Neuronal stem cell (in vitro differentiated cells): Measurements from ENCODE around the gene PKLR.

ENCODE experiments used
- DNase-seq: peaks from one replicate; pipeline ENCODE4 v3.0.0-alpha.2; 2013; ENCODE audit warnings: low spot score
- H2AFZ ChIP-seq: one replicate; pipeline ENCODE4 v1.6.1; 2013; ENCODE audit warnings: mild to moderate bottlenecking, low read length, inconsistent platforms
- H2AK5ac ChIP-seq: 2 replicates; pipeline ENCODE4 v1.6.1; 2013; ENCODE audit warnings: low read depth, mild to moderate bottlenecking, inconsistent platforms, low read length, moderate library complexity, mixed read lengths
- H2BK120ac ChIP-seq: 2 replicates; pipeline ENCODE4 v1.6.1; 2013; ENCODE audit warnings: low read depth, mild to moderate bottlenecking, inconsistent platforms, low read length, moderate library complexity, mixed read lengths
- H2BK12ac ChIP-seq: one replicate; pipeline ENCODE4 v1.6.1; 2013; ENCODE audit warnings: low read length, inconsistent platforms
- H2BK15ac ChIP-seq: 2 replicates; pipeline ENCODE4 v1.6.1; 2013; ENCODE audit warnings: mild to moderate bottlenecking, low read length, inconsistent platforms, mixed read lengths
- H2BK5ac ChIP-seq: one replicate; pipeline ENCODE4 v1.6.1; 2013; ENCODE audit warnings: inconsistent platforms, mild to moderate bottlenecking, low read length, moderate library complexity
- H3K14ac ChIP-seq: one replicate; pipeline ENCODE4 v1.6.1; 2013; ENCODE audit warnings: low read length, inconsistent platforms
- H3K18ac ChIP-seq: 2 replicates; pipeline ENCODE4 v1.6.1; 2013; ENCODE audit warnings: low read length, inconsistent platforms
- H3K23ac ChIP-seq: 2 replicates; pipeline ENCODE4 v1.6.1; 2013; ENCODE audit warnings: low read depth, mild to moderate bottlenecking, mixed read lengths, low read length, inconsistent platforms; ENCODE audit not compliant: poor library complexity
- H3K27ac ChIP-seq: replicated peaks from 3 replicates; pipeline ENCODE4 v1.5.1; 2013; ENCODE audit warnings: low read length, inconsistent platforms
- H3K27me3 ChIP-seq, 3 experiments: 2 replicates each; pipeline ENCODE4 v1.6.1; 2013; ENCODE audit warnings: low read length in 3 of 3, mild to moderate bottlenecking in 2 of 3, inconsistent platforms in 1 of 3, low read depth in 1 of 3, mixed read lengths in 1 of 3, moderate library complexity in 1 of 3; ENCODE audit not compliant: control insufficient read depth in 3 of 3, insufficient read depth in 3 of 3
- H3K36me3 ChIP-seq, 2 donors: replicated peaks in 1 of 2; 2 replicates each; pipeline ENCODE4 v1.6.1; 2013; ENCODE audit warnings: low read length in 2 of 2; ENCODE audit not compliant: control insufficient read depth in 2 of 2, insufficient read depth in 2 of 2
- H3K4ac ChIP-seq: 2 replicates; pipeline ENCODE4 v1.6.1; 2013; ENCODE audit warnings: inconsistent platforms, mild to moderate bottlenecking, low read length, moderate library complexity
- H3K4me1 ChIP-seq, 2 donors: 1 replicate in 1 of 2; 2 replicates in 1 of 2; pipeline ENCODE4 v1.6.1; 2013; ENCODE audit warnings: low read length in 2 of 2, low read depth in 1 of 2; ENCODE audit not compliant: control insufficient read depth in 2 of 2, insufficient read depth in 1 of 2
- H3K4me2 ChIP-seq: one replicate; pipeline ENCODE4 v1.6.1; 2013; ENCODE audit warnings: mild to moderate bottlenecking, low read length, inconsistent platforms; ENCODE audit not compliant: insufficient read depth, poor library complexity, severe bottlenecking
- H3K4me3 ChIP-seq, 2 donors: 2 replicates each; pipeline ENCODE4 v1.5.1; 2013; ENCODE audit warnings: low read length in 2 of 2, mild to moderate bottlenecking in 2 of 2, inconsistent platforms in 1 of 2, moderate library complexity in 1 of 2
- H3K79me1 ChIP-seq: one replicate; pipeline ENCODE4 v1.6.1; 2013; ENCODE audit warnings: low read depth, mild to moderate bottlenecking, inconsistent platforms, low read length, moderate library complexity
- H3K9ac ChIP-seq: one replicate; pipeline ENCODE4 v1.6.1; 2013; ENCODE audit warnings: mild to moderate bottlenecking, low read depth, low read length, inconsistent platforms; ENCODE audit not compliant: poor library complexity
- H3K9me3 ChIP-seq, 2 donors: replicated peaks in 1 of 2; 2 replicates each; pipeline versions ENCODE3 to v1.6.1; 2013; ENCODE audit warnings: low read length in 2 of 2, mild to moderate bottlenecking in 2 of 2, inconsistent platforms in 1 of 2, low read depth in 1 of 2, mixed read lengths in 1 of 2, moderate library complexity in 1 of 2; ENCODE audit not compliant: control insufficient read depth in 2 of 2, insufficient read depth in 1 of 2
- H4K8ac ChIP-seq: one replicate; pipeline ENCODE4 v1.6.1; 2013; ENCODE audit warnings: low read depth, mild to moderate bottlenecking, inconsistent platforms, low read length, moderate library complexity
- H4K91ac ChIP-seq: one replicate; pipeline ENCODE4 v1.6.1; 2013; ENCODE audit warnings: low read length, low read depth, mild to moderate bottlenecking, inconsistent platforms; ENCODE audit not compliant: poor library complexity
- WGBS, 2 donors: extraction: QIAGEN DNeasy Blood & Tissue Kit; methylation state at CpG; one replicate each; pipeline ENCODE4 v1.1.7; 2013; ENCODE audit warnings: missing lambda C conversion rate in 2 of 2, mixed read lengths in 1 of 2; ENCODE audit not compliant: insufficient read length in 2 of 2, insufficient replicate concordance in 1 of 2; ENCODE audit errors: extremely low coverage in 2 of 2; 5-methylcytosine and 5-hydroxymethylcytosine counted together

Gene PKLR

DNA sequence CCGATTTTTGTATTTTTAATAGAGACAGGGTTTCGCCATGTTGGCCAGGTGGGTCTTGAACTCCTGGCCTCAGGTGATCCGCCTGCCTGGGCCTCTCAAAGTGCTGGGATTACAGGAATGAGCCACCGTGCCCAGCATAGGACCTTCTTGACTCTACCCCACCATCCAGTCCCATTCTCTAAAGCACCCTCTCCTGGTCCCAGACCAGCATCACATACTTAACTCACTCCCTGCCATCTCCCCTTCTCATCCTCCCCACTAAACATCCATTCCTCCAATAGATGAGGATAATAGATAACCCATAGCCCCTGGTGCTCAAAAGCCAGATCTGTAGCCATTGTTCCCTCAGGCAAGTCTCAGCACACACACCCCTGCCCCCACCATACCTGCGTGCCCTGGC is 48.0 kb downstream of the PKLR start:
- Histone ChIP-seq H3K23ac (no peak overlapping the region), H3K4me2 (no peak overlapping the region), H3K4me1 (peaks cover 24 to 29% of the 10 kb centered on the region in 2 donors), H3K79me1 (peaks cover 15% of the 10 kb centered on the region), H2BK12ac (no peak overlapping the region), H3K9ac (peak overlapping the region; percentile 72), H3K27me3 (no peaks in the 10 kb centered on the region), H3K36me3 (peaks cover 7 to 50% of the 10 kb centered on the region in 2 donors), H2BK5ac (peak overlapping the region; percentile 79), H4K91ac (peak overlapping the region; percentile 39), H3K18ac (peak overlapping the region; percentile 16), H3K9me3 (no peaks in the 10 kb centered on the region), H3K4ac (no peak overlapping the region), H3K14ac (no peak overlapping the region), H2BK15ac (no peak overlapping the region), H2BK120ac (no peak overlapping the region), H2AK5ac (no peak overlapping the region), H2AFZ (no peak overlapping the region), H4K8ac (no peak overlapping the region), H3K4me3 (peak overlapping the region in 1 of 2 donors; percentile 70), H3K27ac (peak overlapping the region; percentile 10)
- no peak for DNase-seq
- WGBS, 2 donors = no CpG with 5 or more reads among the region's 5 CpGs

DNA sequence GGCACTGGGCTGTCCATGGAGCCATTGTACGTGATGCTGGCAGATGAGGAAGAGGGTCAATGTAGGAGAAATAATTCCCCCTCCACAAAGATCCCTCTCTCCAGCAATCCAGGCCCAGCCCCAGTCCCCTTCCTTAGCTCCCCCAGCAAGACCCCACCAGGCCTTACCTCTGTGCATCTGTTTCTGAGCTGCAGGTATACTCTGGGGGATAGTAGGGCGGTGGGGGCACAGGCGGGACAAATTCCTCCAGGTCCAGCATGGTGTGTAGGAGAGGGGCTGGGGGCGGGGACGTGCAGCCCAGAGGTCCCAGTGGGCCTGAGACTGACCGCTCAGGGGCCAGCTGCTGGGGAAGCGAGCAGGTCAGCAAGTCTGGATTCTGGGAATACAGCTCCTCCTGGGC is 49.7 kb downstream of the PKLR start:
- H3K36me3 ChIP-seq = peaks cover 15 to 55% of the 10 kb centered on the region in 2 donors
- H3K4me3 ChIP-seq = no peak overlapping the region
- no peak overlapping the region for H2AFZ ChIP-seq
- H3K4ac ChIP-seq = no peak overlapping the region
- H3K27me3 ChIP-seq = no peaks in the 10 kb centered on the region
- no peak overlapping the region for H2BK15ac ChIP-seq
- H4K91ac ChIP-seq = no peak overlapping the region
- H2BK12ac ChIP-seq = no peak overlapping the region
- no CpG with 5 or more reads among the region's 7 CpGs for WGBS, 2 donors
- H2AK5ac ChIP-seq = no peak overlapping the region
- H3K27ac ChIP-seq = no peak overlapping the region
- no peak overlapping the region for H3K9ac ChIP-seq
- H3K14ac ChIP-seq = no peak overlapping the region
- no peak overlapping the region for H4K8ac ChIP-seq
- H3K4me2 ChIP-seq = no peak overlapping the region
- DNase-seq = no peak
- H3K79me1 ChIP-seq = peaks cover 15% of the 10 kb centered on the region
- H3K9me3 ChIP-seq = no peaks in the 10 kb centered on the region
- H2BK120ac ChIP-seq = no peak overlapping the region
- no peak overlapping the region for H3K23ac ChIP-seq
- H3K18ac ChIP-seq = no peak overlapping the region
- no peak overlapping the region for H2BK5ac ChIP-seq
- H3K4me1 ChIP-seq = peaks cover 24 to 29% of the 10 kb centered on the region in 2 donors

DNA sequence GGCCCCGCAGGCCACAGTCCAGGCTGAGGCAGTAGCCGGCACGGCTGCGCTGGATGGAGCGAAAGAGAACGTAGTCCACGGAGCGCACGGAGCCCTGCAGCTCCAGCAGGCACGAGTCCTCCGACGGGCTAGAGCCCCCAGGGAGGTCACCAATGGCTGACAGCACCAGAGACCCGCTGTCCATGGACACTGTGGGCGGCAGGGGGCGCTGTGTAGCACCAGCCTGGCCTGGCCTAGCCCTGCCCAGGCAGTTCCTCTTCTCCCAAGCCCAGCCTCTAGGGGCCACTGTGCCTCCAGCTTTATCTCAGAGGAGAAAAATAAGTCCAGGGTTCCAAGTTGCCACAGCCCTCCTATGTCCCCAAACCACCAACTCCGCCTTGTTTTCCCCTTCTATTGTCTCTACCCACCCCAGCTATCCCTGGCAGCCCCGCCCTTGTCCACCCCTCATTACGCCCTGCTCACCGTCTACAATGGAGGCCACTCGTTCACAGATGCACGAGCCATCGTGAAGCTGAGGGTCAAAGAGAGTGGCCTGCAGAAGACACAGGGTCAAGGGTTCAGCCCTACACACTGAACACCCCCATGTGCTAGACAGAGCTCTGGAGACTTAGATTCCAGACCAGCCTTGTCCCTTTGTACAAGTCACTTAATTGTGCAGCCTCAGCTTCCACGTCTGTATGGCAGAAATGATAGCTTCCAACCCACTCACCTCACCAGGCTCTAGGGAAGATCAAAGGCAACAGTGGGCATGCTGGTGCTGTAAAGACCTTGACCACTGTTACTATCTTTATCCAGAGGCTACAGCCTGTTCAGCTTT is 50.4 kb downstream of the PKLR start:
- Histone ChIP-seq H2BK120ac (no peak overlapping the region), H3K23ac (no peak overlapping the region), H3K79me1 (peaks cover 15% of the 10 kb centered on the region), H2BK15ac (peak overlapping the region; percentile 70), H3K4ac (no peak overlapping the region), H2AFZ (no peak overlapping the region), H3K4me3 (peak overlapping the region in 1 of 2 donors; percentile 75), H2BK5ac (no peak overlapping the region), H2AK5ac (peak overlapping the region; percentile 82), H3K27ac (no peak overlapping the region), H3K27me3 (no peaks in the 10 kb centered on the region), H4K8ac (no peak overlapping the region), H2BK12ac (no peak overlapping the region), H3K4me2 (peak overlapping the region; percentile 59), H3K18ac (peak overlapping the region; percentile 89), H4K91ac (no peak overlapping the region), H3K9me3 (no peaks in the 10 kb centered on the region), H3K36me3 (peaks cover 16 to 52% of the 10 kb centered on the region in 2 donors), H3K9ac (peak overlapping the region; percentile 75), H3K4me1 (peaks cover 24 to 26% of the 10 kb centered on the region in 2 donors), H3K14ac (no peak overlapping the region)
- no CpG with 5 or more reads among the region's 23 CpGs for WGBS, 2 donors
- DNase-seq = peak; percentile 95

DNA sequence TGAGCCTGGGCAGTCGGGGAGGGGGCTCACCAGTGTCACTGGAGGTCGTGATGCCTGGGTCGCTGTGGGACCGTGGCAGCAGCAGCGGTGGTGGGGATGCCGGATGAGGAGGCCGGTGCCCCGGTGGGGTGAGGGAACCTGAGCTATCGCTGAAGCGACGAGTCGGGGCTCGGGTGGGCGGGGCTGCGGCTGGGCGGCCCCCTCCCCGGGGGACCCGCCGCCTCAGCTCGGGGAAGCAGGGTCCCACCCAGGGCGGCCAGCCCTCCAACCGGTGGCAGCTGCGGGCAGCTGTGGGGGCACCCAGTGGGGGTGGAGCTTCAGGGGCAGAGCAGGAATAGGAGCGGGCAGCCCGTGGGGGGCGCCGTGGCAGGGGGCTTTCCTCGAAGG is 51.0 kb downstream of the PKLR start:
- Histone ChIP-seq H4K91ac (no peak overlapping the region), H3K14ac (no peak overlapping the region), H3K79me1 (peaks cover 15% of the 10 kb centered on the region), H3K4me3 (peak overlapping the region in 1 of 2 donors; percentile 75), H2AFZ (no peak overlapping the region), H3K9ac (peak overlapping the region; percentile 75), H3K9me3 (no peaks in the 10 kb centered on the region), H3K27ac (no peak overlapping the region), H3K4ac (no peak overlapping the region), H3K23ac (no peak overlapping the region), H2BK15ac (peak overlapping the region; percentile 70), H2BK5ac (no peak overlapping the region), H3K4me2 (peak overlapping the region; percentile 59), H2BK120ac (no peak overlapping the region), H4K8ac (no peak overlapping the region), H3K4me1 (peaks cover 23 to 29% of the 10 kb centered on the region in 2 donors), H3K18ac (peak overlapping the region; percentile 89), H3K36me3 (peaks cover 16 to 51% of the 10 kb centered on the region in 2 donors), H3K27me3 (no peaks in the 10 kb centered on the region), H2AK5ac (peak overlapping the region; percentile 82), H2BK12ac (no peak overlapping the region)
- no peak for DNase-seq
- no CpG with 5 or more reads among the region's 28 CpGs for WGBS, 2 donors
